IPS DF 6.9 (cell line): ENCODE results near the gene STYXL2.

Source experiments
- DNase-seq: peaks from one replicate; pipeline ENCODE4 v3.0.0-alpha.2; 2013; ENCODE audit warnings: low read depth, low spot score
- H3K27ac ChIP-seq: one replicate; pipeline ENCODE4 v1.5.1; 2013; ENCODE audit warnings: low read length, control low read depth
- H3K27me3 ChIP-seq: 2 replicates; pipeline ENCODE4 v1.6.1; 2013; ENCODE audit warnings: mild to moderate bottlenecking, low read length; ENCODE audit not compliant: control insufficient read depth, insufficient read depth
- H3K36me3 ChIP-seq: 2 replicates; pipeline ENCODE4 v1.6.1; 2013; ENCODE audit warnings: low read length; ENCODE audit not compliant: control insufficient read depth, insufficient read depth
- H3K4me1 ChIP-seq: 2 replicates; pipeline ENCODE4 v1.6.1; 2013; ENCODE audit warnings: low read length; ENCODE audit not compliant: control insufficient read depth, insufficient read depth
- H3K4me3 ChIP-seq: 2 replicates; pipeline ENCODE4 v1.5.1; 2013; ENCODE audit warnings: mild to moderate bottlenecking, low read length
- H3K9me3 ChIP-seq: 2 replicates; pipeline ENCODE4 v1.6.1; 2013; ENCODE audit warnings: low read length, inconsistent platforms; ENCODE audit not compliant: control insufficient read depth, insufficient read depth
- WGBS: extraction: QIAGEN DNeasy Blood & Tissue Kit; methylation state at CpG from one replicate; pipeline ENCODE4 v1.1.7; 2013; ENCODE audit warnings: mixed read lengths, missing lambda C conversion rate; ENCODE audit not compliant: insufficient read length, insufficient coverage; 5-methylcytosine and 5-hydroxymethylcytosine counted together

Gene STYXL2

GRCh38 chr1:167077868-167078210 lies 16.0 kb upstream of the STYXL2 start:
- Histone ChIP-seq H3K27ac (no peak overlapping the region), H3K4me1 (no peaks in the 10 kb centered on the region), H3K27me3 (no peaks in the 10 kb centered on the region), H3K9me3 (no peaks in the 10 kb centered on the region), H3K36me3 (no peaks in the 10 kb centered on the region), H3K4me3 (no peak overlapping the region)
- DNase-seq = no peak

- no peaks in the 10 kb centered on the region for H3K36me3 ChIP-seq
- H3K27ac ChIP-seq = no peak overlapping the region
- no peaks in the 10 kb centered on the region for H3K9me3 ChIP-seq
- DNase-seq = no peak
- no peaks in the 10 kb centered on the region for H3K27me3 ChIP-seq
- H3K4me1 ChIP-seq = no peaks in the 10 kb centered on the region
- WGBS = no CpG with 5 or more reads among the region's 8 CpGs
- H3K4me3 ChIP-seq = no peak overlapping the region
Measured at GRCh38 chr1:167081594-167082156, 12.2 kb upstream of the STYXL2 start.

- Histone ChIP-seq H3K9me3 (no peaks in the 10 kb centered on the region), H3K27ac (no peak overlapping the region), H3K4me3 (no peak overlapping the region), H3K4me1 (no peaks in the 10 kb centered on the region), H3K27me3 (no peaks in the 10 kb centered on the region), H3K36me3 (no peaks in the 10 kb centered on the region)
- whole genome bisulfite sequencing = no CpG with 5 or more reads among the region's 11 CpGs
- no peak for DNase-seq
Measured at GRCh38 chr1:167082511-167083027, 11.3 kb upstream of the STYXL2 start.

GRCh38 chr1:167083066-167083665 lies 10.7 kb upstream of the STYXL2 start:
- H3K36me3 ChIP-seq = no peaks in the 10 kb centered on the region

GRCh38 chr1:167083871-167084270 lies 10.0 kb upstream of the STYXL2 start:
- H3K4me1 ChIP-seq = no peaks in the 10 kb centered on the region
- H3K27ac ChIP-seq = no peak overlapping the region
- H3K9me3 ChIP-seq = no peaks in the 10 kb centered on the region
- H3K4me3 ChIP-seq = no peak overlapping the region
- DNase-seq = no peak
- no peaks in the 10 kb centered on the region for H3K36me3 ChIP-seq
- no peaks in the 10 kb centered on the region for H3K27me3 ChIP-seq
- no CpG with 5 or more reads among the region's 3 CpGs for WGBS

More at GRCh38 chr1:167083066-167083665, 10.7 kb upstream of the STYXL2 start:
- H3K9me3 ChIP-seq = no peaks in the 10 kb centered on the region
- DNase-seq = no peak
- no peaks in the 10 kb centered on the region for H3K4me1 ChIP-seq
- no peak overlapping the region for H3K4me3 ChIP-seq
- no peak overlapping the region for H3K27ac ChIP-seq
- H3K27me3 ChIP-seq = no peaks in the 10 kb centered on the region
- no CpG with 5 or more reads among the region's 6 CpGs for WGBS

- no peaks in the 10 kb centered on the region for H3K9me3 ChIP-seq
- DNase-seq = no peak
- H3K27me3 ChIP-seq = no peaks in the 10 kb centered on the region
- H3K36me3 ChIP-seq = no peaks in the 10 kb centered on the region
- no peaks in the 10 kb centered on the region for H3K4me1 ChIP-seq
- no peak overlapping the region for H3K4me3 ChIP-seq
- no peak overlapping the region for H3K27ac ChIP-seq
Measured at GRCh38 chr1:167084757-167085156, 9.1 kb upstream of the STYXL2 start.

- no peaks in the 10 kb centered on the region for H3K36me3 ChIP-seq
- DNase-seq = no peak
- H3K27ac ChIP-seq = no peak overlapping the region
- no CpG with 5 or more reads among the region's 7 CpGs for WGBS
- H3K4me1 ChIP-seq = no peaks in the 10 kb centered on the region
- no peak overlapping the region for H3K4me3 ChIP-seq
- H3K27me3 ChIP-seq = no peaks in the 10 kb centered on the region
- H3K9me3 ChIP-seq = no peaks in the 10 kb centered on the region
Measured at GRCh38 chr1:167086033-167086432, 7.8 kb upstream of the STYXL2 start.

GRCh38 chr1:167086768-167087167 lies 7.1 kb upstream of the STYXL2 start:
- Histone ChIP-seq H3K36me3 (no peaks in the 10 kb centered on the region), H3K27me3 (no peaks in the 10 kb centered on the region), H3K27ac (no peak overlapping the region), H3K4me3 (no peak overlapping the region), H3K4me1 (no peaks in the 10 kb centered on the region), H3K9me3 (no peaks in the 10 kb centered on the region)
- DNase-seq = no peak
- WGBS = no CpG with 5 or more reads among the region's 3 CpGs

- DNase-seq = no peak
- H3K4me1 ChIP-seq = no peaks in the 10 kb centered on the region; the same call in 1 of the 2 replicates
- H3K36me3 ChIP-seq = no peaks in the 10 kb centered on the region
- H3K27ac ChIP-seq = no peak overlapping the region
- no peaks in the 10 kb centered on the region for H3K27me3 ChIP-seq
- no peak overlapping the region for H3K4me3 ChIP-seq
- H3K9me3 ChIP-seq = no peaks in the 10 kb centered on the region
- no CpG with 5 or more reads among the region's 6 CpGs for WGBS
Measured at GRCh38 chr1:167088746-167089417, 5.0 kb upstream of the STYXL2 start.

GRCh38 chr1:167089939-167090313 lies 3.9 kb upstream of the STYXL2 start:
- no peaks in the 10 kb centered on the region for H3K27me3 ChIP-seq
- no peaks in the 10 kb centered on the region; the same call in 1 of the 2 replicates for H3K4me1 ChIP-seq
- no peak for DNase-seq
- no peaks in the 10 kb centered on the region for H3K9me3 ChIP-seq
- no peak overlapping the region for H3K27ac ChIP-seq
- no peak overlapping the region for H3K4me3 ChIP-seq
- WGBS = no CpG with 5 or more reads among the region's 2 CpGs
- H3K36me3 ChIP-seq = no peaks in the 10 kb centered on the region
